HS-5 (cell line): ENCODE measurements around the gene CKAP4.

Source experiments
- DNase-seq: peaks from one replicate; pipeline ENCODE4 v3.0.0-alpha.2; 2012; ENCODE audit warnings: low read depth

The CKAP4 gene

GRCh38 chr12:106240821-106241220, 7.0 kb downstream of the CKAP4 start:
- no peak for DNase-seq

GRCh38 chr12:106239951-106240335, 7.9 kb downstream of the CKAP4 start:
- no peak for DNase-seq

- no peak for DNase-seq
Measured at GRCh38 chr12:106239241-106239950, 8.4 kb downstream of the CKAP4 start.

GRCh38 chr12:106238146-106238545, 9.7 kb downstream of the CKAP4 start:
- DNase-seq: no peak

- DNase-seq: no peak
Measured at GRCh38 chr12:106235770-106236169, 12.1 kb downstream of the CKAP4 start.

GRCh38 chr12:106234449-106234848, 13.4 kb downstream of the CKAP4 start:
- DNase-seq: no peak

GRCh38 chr12:106233011-106233410, 14.8 kb downstream of the CKAP4 start:
- DNase-seq: no peak

- DNase-seq: no peak
Measured at GRCh38 chr12:106229036-106229591, 18.7 kb downstream of the CKAP4 start.

- DNase-seq: no peak
Measured at GRCh38 chr12:106228320-106228710, 19.5 kb downstream of the CKAP4 start.

- no peak for DNase-seq
Measured at GRCh38 chr12:106227641-106228319, 20.0 kb downstream of the CKAP4 start.

GRCh38 chr12:106226884-106227640, 20.8 kb downstream of the CKAP4 start:
- DNase-seq: peak; percentile 43

- DNase-seq: no peak
Measured at GRCh38 chr12:106224355-106224706, 23.5 kb downstream of the CKAP4 start.

GRCh38 chr12:106223485-106224354, 24.1 kb downstream of the CKAP4 start:
- peak; percentile 26 for DNase-seq

- no peak for DNase-seq
Measured at GRCh38 chr12:106220536-106220935, 27.3 kb downstream of the CKAP4 start.

GRCh38 chr12:106219043-106219442, 28.8 kb downstream of the CKAP4 start:
- no peak for DNase-seq

- no peak for DNase-seq
Measured at GRCh38 chr12:106217706-106218105, 30.1 kb downstream of the CKAP4 start.

GRCh38 chr12:106214571-106214970, 33.2 kb downstream of the CKAP4 start:
- no peak for DNase-seq

GRCh38 chr12:106213662-106214061, 34.2 kb downstream of the CKAP4 start:
- DNase-seq: no peak

GRCh38 chr12:106211973-106212372, 35.8 kb downstream of the CKAP4 start:
- DNase-seq: no peak

- no peak for DNase-seq
Measured at GRCh38 chr12:106205208-106206069, 42.4 kb downstream of the CKAP4 start.

GRCh38 chr12:106204312-106204711, 43.5 kb downstream of the CKAP4 start:
- DNase-seq: no peak
